ENCODE results near the gene C2orf92.

Gene C2orf92

DNA sequence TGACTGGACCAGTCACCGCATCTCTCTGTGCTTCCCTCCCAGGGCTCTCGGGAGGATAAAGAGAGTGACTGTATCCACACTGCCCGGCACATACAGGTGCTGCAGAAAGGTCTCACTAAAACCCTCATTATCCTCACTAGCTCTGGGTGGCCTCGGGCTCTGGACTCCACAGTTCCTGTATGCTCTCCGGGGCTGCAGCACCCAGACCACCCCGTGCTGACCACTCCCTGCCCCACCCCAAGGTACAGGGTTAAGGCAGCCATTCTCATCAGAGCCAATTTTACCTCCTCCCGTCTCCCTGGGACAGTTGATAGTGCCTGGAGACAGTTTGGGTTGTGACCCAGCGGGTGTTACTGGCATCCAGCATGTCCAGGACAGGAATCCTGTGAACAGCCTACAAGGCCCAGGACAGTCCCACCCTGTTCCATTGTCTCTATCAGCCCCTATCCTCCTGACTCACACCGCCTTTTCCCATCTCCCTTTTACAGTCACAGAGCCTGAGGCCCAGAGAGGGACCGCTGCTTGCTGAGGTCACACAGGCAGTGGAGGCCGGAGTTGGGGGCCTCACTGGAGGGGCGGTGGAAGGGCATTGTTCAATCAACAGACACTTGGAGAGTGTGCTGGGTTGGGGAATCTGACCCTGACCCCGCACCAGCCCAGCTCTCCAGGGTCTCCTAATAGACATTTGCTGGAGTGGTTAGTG, 45.6 kb downstream of the C2orf92 start:
- no peak for DNase-seq

DNA sequence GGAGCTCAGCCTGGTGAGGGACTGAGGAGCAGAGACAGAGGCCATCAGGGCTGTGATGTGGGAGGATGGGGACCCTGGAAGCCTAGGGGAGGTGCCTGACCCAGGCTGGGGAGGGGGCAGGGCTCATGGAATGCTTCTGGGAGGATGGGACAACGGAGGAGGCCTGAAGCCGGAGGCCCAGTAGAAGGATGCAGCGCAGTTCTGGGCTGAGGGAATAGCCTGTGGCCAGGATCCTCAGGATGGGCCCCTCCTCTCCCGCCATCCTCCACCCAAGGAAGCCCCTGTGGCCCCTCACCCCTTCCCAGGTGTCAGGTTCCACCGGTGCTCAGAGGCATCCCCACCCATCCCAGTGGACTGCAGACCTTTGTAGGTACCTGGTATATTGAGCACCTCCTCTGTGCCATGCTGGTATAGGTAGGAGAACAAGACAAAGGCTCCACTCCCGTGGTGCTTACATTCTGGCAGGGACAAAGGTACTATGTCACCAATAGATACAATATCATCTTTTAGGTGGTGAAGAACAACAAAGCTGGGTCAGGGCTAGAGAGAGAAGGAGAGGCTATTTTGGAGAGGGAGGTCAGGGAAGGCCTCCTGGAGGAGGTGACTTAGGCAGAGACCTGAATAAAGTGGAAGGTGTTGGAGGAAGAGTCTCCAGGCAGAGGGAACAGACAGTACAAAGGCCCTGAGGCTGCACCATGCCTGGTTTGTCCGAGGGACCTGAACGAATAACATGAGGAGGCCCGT, 46.6 kb downstream of the C2orf92 start:
- DNase-seq: no peak

DNA sequence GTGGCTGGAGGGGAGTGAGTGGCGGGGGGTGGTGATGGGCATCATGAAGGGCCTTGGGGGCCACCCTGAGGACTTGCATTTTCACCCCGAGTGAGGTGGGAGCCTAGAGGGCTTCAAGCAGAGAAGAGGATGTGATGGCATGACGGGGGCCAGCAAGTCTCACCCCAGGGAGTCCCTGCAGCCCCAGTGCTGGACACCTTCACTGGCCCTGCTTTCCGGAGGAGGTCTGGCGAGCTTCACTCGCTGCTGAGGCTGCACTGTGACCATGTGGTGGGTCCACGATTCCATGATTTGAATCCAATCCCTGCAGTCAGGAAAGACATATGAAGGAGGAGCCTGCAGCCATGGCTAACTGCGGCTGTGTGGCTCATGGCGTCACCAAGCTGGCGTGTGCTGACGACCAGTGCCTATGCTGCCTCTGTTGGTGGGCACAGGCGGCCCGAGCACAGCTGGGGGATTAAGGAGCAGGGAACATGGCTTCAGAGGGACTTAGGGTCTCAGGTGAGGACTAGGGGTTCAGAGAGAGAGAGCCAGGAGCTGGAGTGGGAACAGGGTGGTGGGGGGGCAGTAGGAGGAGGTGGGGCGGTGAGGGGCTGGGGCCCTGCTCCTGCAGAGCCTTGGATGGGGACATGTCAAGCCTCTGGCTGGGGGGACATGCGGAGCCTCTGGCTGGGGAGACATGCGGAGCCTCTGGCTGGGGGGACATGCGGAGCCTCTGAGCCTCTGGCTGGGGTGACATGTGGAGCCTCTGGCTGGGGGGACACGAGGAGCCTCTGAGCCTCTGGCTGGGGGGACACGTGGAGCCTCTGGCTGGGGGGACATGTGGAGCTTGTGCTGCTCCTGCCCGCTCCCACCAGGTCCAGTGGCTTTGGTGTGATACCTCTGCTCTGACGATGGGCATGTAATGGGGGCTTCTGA, 47.4 kb downstream of the C2orf92 start:
- no peak for DNase-seq

DNA sequence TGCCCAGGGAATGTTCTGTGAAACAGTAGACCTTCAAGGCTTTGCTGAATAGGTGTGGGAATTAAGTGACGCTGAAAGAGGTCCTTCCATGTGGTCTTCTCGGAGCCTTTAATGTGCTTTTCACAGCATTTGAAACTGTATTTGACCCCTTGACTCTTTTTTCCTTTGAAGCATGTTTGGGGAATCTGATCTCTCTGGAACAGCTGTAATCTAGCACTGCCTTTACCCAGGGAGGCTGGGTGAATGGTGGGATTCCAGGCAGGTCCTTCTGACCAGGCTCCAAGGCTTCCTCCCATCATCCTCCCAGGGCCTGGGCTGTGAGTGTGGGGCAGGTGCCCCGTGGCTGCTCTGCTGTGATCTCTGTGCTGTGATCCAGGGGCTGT, 48.1 kb downstream of the C2orf92 start:
- DNase-seq: no peak

DNA sequence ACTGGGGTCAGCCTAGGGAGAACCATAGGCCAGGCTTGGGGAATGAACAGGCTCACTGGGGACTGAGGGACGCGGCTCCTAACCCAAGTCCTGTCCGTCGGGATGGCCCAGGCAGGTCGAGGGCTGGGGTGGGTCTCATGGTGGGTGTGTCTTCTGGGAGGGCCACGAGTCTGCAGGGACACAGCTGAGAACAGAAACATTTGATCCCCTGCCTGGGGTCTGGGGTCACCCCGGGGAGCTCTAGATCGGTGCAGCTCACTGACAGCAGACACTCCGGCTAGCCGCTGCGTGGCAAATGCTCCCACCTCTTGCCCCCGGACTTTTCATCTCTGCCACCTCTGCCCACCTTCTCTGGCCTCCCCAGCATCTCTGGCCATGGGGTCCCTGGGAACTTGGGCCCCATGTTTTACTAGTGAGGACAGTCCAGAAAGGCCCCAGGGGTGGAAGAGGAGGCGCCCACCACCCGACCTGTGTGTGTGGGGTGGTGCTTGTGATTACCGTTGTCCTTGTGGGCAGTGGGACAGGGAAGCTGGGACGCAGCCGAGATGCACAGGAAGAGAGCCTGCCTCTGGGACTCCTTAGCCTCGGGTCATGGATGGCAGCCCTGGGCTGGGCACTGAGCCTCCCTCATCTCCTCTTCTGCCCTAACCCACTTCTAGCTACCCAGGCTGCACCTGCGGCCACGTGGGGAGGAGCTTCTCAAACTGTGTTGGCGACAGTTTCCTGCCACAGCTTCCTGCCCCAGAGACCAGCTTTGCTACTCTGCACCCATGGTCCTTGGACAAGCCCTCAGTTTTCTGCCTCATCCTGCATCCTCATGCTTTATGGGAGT, 48.8 kb downstream of the C2orf92 start:
- DNase-seq: no peak

DNA sequence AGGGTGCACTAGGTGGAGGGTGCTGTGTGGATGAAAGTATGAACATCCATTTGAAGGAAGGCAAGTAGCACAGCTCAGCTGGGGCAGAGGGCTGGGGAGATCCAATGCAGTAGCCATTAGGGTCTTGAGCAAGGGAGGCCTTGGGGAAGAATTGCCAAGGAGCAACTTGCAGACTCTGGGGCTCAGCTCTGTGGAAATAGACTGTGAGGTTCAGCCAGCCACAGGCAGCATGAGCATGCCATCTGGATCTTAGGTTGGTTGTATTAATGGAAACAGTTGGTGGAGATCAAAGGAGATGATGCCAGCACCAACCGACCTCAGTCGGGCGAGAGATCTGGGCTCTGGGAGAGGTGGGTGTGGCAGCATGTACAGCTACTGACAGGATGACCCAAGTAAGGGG, 49.4 kb downstream of the C2orf92 start:
- no peak for DNase-seq

DNA sequence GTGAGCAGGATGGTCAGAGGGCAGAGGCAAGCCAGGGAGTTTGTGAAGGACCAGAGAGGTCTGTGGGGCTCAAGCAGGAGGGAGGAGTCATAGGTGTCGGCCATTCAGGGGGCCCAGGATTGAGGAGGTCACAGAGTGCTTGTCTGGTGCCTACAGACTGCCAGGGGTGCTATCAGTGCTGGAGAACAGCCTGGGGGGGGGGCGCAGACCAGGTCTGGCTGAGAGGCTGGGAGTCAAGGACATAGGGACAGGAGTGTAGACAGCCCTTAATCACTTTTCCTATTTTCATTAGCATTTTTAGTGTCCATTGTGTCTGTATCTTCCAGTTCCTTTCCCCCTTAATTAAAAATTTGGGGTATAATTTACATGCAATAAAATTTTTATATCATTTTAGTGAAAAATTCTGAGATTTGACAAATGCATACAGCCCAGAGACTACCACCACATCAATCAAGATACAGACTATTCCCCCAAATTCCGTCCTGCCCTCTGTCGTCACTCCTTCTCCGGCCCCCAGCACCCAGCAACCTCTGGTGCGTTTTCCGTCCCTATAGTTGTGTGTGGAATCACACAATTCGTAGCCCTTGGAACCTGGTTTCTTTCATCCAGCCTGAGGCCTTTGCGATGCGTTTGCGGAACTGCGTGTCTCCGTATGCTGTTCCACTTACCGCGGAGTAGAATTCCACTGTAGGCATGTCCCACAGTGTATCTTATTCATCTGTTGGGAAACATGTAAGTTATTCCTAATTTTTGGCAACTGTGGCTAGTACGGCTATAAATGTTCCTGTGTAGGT, 50.0 kb downstream of the C2orf92 start:
- DNase-seq: no peak

DNA sequence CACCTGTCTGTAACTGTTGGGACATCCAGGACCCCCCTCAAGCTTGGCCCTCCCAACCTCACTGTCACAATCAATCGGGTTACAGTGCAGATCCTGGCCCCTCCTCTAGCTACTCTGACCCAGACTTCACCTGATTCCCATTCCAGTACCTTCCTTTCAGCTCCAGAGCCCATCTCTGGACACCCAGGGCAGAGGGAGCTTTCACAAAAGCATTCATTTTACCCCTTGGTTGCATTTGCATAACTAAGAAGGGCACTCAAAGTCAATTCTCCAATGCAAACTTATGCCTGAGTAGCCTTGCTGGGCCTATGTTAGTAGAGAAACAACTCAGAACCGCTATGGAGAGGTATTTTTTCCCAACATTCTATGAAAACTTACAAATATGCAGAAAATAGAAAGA, 51.2 kb downstream of the C2orf92 start:
- no peak for DNase-seq

DNA sequence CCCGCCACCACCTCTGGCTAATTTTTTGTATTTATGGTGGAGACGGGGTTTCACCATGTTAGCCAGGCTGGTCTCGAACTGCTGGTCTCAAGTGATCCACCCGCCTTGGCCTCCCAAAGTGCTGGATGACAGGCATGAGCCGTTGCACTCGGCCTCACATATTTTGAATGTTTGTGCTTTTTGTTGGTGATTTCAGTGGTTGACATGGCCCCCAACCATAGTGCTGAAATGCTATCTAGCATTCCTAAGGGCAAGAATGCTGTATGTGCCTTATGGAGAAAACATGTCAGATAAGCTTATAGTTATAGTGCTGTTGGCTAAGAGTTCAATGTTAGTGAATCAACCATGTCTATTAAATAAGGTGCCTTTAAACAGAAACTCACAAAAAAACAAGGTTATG, 52.7 kb downstream of the C2orf92 start:
- no peak for DNase-seq

DNA sequence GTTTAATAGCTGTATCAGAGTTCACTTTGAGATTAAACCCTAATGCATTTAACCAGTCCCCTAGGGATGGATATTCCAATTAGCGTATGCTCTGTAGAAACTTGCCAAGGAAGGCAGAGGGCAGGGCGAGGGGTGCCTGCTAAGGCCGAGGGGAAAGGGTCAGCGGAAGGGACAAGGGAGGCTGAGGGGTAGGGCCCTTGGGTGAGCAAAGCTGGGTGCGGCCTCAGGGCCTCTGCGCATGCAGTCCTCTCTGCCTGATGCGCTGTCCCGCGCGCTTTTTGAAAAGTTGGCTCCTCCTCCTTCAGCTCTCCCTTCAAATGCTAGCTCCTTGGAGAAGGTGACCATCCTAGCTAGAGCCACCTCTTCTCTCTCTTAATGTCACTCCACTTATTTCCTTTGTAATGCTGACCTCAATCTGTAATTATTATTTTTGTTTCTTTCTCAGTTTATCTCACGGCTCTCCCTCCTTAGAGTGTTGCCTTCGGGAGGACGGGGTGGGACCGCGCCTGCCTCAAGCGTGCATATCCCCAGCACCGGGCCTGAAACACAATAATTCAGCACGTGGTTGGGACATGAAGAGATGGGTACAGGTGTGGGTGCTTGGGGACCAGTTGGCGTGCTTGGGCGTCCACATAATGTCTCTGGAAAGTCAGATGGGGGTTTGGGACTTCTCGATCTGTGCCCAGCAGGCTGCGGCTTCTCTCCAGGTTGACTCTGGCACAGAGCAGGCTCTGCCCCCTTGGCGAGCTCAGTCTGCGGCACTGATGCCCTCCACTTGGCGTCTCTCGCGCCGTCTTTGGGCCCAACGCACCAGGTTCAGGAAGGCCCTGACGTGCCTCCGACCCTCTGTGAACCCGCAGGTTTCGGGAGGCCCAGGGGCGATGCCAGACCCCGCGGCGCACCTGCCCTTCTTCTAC, 53.9 kb downstream of the C2orf92 start:
- no peak for DNase-seq

DNA sequence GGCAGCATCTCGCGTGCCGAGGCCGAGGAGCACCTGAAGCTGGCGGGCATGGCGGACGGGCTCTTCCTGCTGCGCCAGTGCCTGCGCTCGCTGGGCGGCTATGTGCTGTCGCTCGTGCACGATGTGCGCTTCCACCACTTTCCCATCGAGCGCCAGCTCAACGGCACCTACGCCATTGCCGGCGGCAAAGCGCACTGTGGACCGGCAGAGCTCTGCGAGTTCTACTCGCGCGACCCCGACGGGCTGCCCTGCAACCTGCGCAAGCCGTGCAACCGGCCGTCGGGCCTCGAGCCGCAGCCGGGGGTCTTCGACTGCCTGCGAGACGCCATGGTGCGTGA, 54.5 kb downstream of the C2orf92 start:
- DNase-seq: no peak

DNA sequence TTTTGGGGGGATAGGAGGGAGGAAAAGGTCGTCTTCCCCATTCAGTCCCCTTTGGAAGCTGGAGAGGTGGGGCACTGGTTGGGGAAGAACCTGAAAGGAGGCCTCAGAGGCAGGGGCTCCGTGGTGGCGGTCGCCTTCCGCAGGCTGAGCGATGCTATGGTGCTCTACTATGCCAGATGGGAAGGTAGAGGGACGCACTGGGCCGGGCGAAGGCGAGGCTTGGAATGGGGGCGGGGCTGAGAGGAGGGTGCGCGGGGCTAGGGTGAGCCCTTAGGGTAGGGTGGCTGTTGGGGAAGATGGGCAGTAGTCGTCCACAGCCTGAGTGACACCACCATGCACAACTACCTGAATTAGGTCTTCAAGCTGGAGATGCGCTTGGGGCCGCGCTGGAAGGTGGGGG, 55.0 kb downstream of the C2orf92 start:
- DNase-seq: no peak

DNA sequence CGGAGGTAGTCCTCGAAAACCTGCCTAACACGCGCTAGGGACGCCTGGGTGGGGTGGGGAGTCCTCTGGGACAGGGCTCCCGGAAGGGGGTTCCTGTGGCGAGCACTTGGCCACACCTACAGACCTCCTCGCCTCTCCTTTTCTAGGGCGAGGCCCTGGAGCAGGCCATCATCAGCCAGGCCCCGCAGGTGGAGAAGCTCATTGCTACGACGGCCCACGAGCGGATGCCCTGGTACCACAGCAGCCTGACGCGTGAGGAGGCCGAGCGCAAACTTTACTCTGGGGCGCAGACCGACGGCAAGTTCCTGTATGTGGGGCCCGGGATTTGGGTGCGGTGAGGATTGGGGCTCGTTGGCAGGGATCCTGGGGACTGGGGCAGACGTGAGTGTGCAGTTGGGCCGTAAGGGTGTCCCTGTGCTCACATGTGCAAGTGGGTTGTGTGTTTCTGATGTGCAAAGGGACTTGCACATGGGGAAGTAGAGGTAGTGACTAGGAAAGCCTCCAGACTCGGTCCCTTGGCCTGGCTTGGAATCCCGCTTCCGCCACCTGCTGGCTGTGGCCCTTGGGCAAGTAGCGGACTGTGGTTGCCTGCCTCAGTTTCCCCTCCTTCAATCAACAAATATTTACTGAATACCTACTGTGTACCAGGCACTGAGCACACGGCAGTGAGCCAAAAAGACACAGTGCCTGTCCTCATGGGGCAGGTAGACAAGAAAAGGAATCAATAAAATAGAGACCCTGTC, 55.6 kb downstream of the C2orf92 start:
- DNase-seq: no peak

DNA sequence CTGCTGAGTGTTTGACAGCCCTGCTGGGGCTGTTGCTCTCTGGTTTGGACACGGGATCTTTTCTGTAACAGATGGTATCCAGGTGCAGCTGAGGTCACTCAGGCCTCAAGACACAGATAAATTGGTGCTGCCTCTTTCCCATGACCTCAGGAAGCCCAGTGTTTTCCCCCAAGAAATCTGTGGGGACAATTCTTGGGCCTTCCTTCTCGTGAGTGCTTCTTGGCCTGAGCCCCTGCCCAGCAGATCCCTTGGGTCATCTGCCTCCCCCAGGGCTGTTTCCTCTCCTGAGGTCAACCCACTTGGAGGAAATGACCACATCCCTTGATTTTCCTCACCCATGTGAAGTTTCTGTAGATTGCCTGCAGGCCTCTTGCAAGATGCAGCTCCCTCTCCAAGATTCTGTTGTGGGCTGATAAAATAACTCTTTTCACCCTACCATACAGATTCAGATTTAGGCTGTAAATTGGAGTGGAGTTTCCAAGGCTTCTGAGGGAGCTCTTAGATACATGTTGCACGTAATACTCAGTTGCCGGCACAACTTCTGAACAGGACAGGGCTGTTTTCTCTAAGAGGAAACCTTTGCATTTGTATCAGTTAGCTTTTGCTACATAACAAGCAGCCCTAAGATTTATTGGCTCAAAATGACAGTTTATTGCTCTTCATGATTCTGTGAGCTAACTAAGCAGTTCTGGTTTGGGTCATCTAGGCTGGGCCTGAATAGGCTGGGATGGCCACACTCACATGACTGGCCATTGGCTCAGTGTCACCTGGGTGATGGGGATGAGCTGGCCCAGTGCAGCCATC, 57.0 kb downstream of the C2orf92 start:
- no peak for DNase-seq

DNA sequence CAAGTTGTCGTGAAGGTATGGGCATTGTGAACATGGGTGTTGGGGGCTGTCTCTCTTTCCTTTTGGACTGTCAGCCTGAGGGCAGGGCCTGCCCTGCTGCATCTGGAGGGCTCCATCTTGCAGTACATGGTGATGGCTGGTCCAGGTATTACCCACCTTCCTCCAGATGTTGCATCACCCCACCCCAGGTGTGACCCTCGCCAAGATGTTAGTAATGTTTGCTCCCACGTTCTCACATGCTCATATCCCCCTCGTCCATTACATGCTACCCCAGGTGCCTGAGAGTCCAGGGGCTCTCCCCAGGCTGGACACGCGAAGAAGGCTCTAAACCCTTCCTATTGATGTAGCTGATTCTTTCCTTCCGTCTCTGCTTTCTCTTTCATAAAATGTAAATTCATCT, 57.8 kb downstream of the C2orf92 start:
- no peak for DNase-seq

DNA sequence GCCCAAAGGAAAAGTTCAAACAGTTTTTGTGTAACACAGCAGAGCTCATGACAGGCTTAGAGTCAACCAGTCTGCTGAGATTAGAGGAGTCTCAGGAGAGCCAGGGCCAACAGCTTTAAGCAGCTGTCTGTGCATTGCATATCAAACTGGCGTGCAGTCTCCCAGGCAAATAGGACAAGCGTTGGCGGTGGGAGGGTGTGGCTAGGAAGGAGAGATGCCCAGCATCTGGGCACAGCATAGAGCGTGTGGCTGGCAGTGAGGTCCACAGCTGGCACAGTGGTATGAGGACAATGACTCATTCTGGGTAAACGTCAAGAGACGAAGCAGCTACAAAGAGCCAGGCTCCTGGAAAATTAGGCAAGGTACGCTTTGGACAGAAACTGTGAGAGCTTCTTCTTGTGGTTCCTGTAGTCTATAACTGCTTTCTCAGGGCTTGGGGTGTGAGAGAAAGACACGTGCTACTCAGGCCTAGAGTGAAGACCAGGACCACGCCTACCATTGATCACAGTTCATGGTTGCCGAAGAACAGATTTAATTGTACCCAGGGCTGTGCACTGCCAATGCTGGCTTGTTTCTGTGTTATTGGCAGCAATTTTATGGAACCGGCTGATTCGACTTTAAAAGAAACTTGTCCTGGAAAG, 58.7 kb downstream of the C2orf92 start:
- no peak for DNase-seq

DNA sequence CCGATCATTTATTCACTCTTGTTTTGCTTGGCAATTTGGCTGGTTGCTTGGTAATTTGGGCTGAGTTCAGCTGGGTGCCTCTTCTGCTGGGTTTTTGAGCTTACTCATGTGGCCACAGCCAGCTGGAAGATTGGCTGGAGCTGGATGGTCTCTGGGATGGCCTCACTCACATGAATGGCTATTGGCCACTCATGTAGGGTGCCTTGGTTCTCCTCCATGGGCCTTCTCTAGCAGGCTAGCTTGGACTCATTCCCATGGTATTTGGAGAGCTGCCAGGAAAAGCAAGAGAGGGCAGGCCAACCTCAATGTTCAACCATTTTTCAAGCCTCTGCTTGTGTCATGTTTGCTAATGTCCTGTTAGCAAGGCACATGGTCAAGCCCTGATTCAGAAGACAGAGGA, 60.7 kb downstream of the C2orf92 start:
- DNase-seq: no peak

DNA sequence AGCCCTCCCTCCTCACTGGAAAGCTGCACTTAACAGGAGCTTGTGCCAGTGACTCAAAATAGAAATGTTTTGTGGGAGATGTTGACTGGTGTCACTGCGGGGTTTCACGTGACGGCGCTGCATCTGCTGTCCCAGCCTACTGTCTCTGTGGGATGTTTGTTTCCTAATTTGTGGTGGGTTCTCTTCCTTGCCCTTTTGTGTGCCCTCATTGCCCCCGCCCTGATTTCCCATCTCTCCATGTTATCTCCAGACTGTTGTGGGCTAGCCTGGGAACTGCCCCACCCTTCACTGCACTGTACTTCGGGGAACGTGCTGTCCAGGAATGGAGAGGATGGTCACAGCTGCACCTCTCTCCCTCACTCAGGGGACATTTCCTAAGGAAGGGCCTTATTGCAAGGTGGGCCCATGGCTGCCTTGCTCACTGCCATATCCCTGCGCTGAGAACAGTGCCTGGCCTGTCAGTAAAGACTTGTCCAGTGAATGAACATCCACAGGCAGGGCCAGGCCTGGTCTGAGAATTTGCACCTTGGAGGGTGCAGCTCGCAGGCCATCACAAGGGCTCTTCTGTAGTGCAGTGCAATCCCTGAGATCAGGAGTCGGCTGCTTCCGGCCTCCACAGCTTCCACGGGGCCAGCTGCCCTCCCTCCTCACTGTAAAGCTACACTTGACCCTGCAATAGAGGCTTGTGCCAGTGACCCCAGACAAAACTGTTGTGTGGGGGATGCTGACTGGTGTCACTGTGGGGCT, 61.9 kb downstream of the C2orf92 start:
- no peak for DNase-seq
